ENCODE results near the gene APBA2.

GRCh38 chr15:29074045-29074444 lies 188.3 kb downstream of the APBA2 start:
- TF ChIP-seq CTCF (IDR thresholded peaks at IDR 0.05) (no peak), EZH2 (IDR thresholded peaks at IDR 0.05) (no peak), EZH2phosphoT487 (IDR thresholded peaks at IDR 0.05) (no peak)
